DND-41 (cell line): ENCODE measurements around the gene GPR34.

Source experiments
- EZH2 ChIP-seq: IDR thresholded peaks from 3 replicates; pipeline ENCODE4 v1.6.1; 2012; ENCODE audit warnings: borderline replicate concordance, low read depth, mild to moderate bottlenecking, moderate library complexity, low read length, inconsistent platforms; ENCODE audit not compliant: severe bottlenecking
- TF ChIP-seq, protein P1 (sequence below): IDR thresholded peaks from 2 replicates; pipeline ENCODE4 v1.5.1; 2012; ENCODE audit warnings: borderline replicate concordance, low read length, moderate library complexity, mild to moderate bottlenecking; ENCODE audit not compliant: poor library complexity, severe bottlenecking; ENCODE audit errors: extremely low read depth

DNA sequence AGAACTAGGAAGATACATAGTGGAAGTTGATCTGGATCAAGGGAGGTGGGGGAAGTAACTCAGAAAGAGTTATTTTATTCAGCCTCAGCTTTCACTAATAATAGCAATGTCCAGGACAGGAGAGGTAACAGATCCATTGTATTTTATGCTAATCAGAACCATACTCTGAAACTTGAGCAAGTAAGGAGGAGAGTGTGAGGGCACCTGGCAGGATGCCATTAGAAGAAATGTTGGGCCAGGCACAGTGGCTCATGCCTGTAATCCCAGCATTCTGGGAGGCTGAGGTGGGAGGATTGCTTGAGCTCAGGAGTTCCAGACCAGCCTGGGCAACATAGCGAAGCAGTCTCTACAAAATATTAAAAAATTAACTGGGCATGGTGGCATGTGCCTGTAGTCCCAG is 16.3 kb downstream of the GPR34 start:
- TF ChIP-seq, protein P1, sequence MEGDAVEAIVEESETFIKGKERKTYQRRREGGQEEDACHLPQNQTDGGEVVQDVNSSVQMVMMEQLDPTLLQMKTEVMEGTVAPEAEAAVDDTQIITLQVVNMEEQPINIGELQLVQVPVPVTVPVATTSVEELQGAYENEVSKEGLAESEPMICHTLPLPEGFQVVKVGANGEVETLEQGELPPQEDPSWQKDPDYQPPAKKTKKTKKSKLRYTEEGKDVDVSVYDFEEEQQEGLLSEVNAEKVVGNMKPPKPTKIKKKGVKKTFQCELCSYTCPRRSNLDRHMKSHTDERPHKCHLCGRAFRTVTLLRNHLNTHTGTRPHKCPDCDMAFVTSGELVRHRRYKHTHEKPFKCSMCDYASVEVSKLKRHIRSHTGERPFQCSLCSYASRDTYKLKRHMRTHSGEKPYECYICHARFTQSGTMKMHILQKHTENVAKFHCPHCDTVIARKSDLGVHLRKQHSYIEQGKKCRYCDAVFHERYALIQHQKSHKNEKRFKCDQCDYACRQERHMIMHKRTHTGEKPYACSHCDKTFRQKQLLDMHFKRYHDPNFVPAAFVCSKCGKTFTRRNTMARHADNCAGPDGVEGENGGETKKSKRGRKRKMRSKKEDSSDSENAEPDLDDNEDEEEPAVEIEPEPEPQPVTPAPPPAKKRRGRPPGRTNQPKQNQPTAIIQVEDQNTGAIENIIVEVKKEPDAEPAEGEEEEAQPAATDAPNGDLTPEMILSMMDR = no peak
- TF ChIP-seq EZH2 = no peak
